Measurements from ENCODE around the gene EPC1.

EPC1 gene

GRCh38 chr10:32338262-32338661 is 8.7 kb downstream of the EPC1 start:
- no peak overlapping the region for H3K9ac ChIP-seq (ENCODE audit: low read depth in 1 of 2, low read length in 2 of 2)
- no peaks in the 10 kb centered on the region for H3K9me3 ChIP-seq (ENCODE audit: control insufficient read depth in 2 of 2, low read length in 2 of 2)
- peaks cover 0 to 2% of the 10 kb centered on the region in 2 donors for H3K36me3 ChIP-seq (ENCODE audit: control insufficient read depth in 2 of 2, insufficient read depth in 2 of 2, low read length in 2 of 2)
- H3K27me3 ChIP-seq (ENCODE audit: control insufficient read depth in 2 of 2, insufficient read depth in 2 of 2, low read length in 2 of 2), result no peaks in the 10 kb centered on the region
- H3K27ac ChIP-seq (ENCODE audit: low read depth in 2 of 2, low read length in 2 of 2), result no peak overlapping the region
- H3K4me1 ChIP-seq (ENCODE audit: control insufficient read depth in 2 of 2, insufficient read depth in 2 of 2, low read length in 2 of 2), result peaks cover 21 to 26% of the 10 kb centered on the region in 2 donors
- no peak overlapping the region for H3K4me3 ChIP-seq (ENCODE audit: low read length in 2 of 2)

GRCh38 chr10:32337350-32337749 is 9.6 kb downstream of the EPC1 start:
- Histone ChIP-seq H3K27me3 (ENCODE audit: control insufficient read depth in 2 of 2, insufficient read depth in 2 of 2, low read length in 2 of 2) (no peaks in the 10 kb centered on the region), H3K4me1 (ENCODE audit: control insufficient read depth in 2 of 2, insufficient read depth in 2 of 2, low read length in 2 of 2) (peaks cover 25 to 29% of the 10 kb centered on the region in 2 donors), H3K27ac (ENCODE audit: low read depth in 2 of 2, low read length in 2 of 2) (no peak overlapping the region), H3K36me3 (ENCODE audit: control insufficient read depth in 2 of 2, insufficient read depth in 2 of 2, low read length in 2 of 2) (peaks cover 0 to 2% of the 10 kb centered on the region in 2 donors), H3K9me3 (ENCODE audit: control insufficient read depth in 2 of 2, low read length in 2 of 2) (no peaks in the 10 kb centered on the region), H3K4me3 (ENCODE audit: low read length in 2 of 2) (no peak overlapping the region), H3K9ac (ENCODE audit: low read depth in 1 of 2, low read length in 2 of 2) (no peak overlapping the region)

GRCh38 chr10:32333849-32334248 is 13.1 kb downstream of the EPC1 start:
- H3K27me3 ChIP-seq (ENCODE audit: control insufficient read depth in 2 of 2, insufficient read depth in 2 of 2, low read length in 2 of 2), result no peaks in the 10 kb centered on the region
- no peak overlapping the region for H3K4me3 ChIP-seq (ENCODE audit: low read length in 2 of 2)
- H3K9ac ChIP-seq (ENCODE audit: low read depth in 1 of 2, low read length in 2 of 2), result no peak overlapping the region
- no peaks in the 10 kb centered on the region for H3K9me3 ChIP-seq (ENCODE audit: control insufficient read depth in 2 of 2, low read length in 2 of 2)
- no peaks in the 10 kb centered on the region for H3K36me3 ChIP-seq (ENCODE audit: control insufficient read depth in 2 of 2, insufficient read depth in 2 of 2, low read length in 2 of 2)
- H3K27ac ChIP-seq (ENCODE audit: low read depth in 2 of 2, low read length in 2 of 2), result no peak overlapping the region
- peaks cover 37 to 46% of the 10 kb centered on the region in 2 donors for H3K4me1 ChIP-seq (ENCODE audit: control insufficient read depth in 2 of 2, insufficient read depth in 2 of 2, low read length in 2 of 2)

- Histone ChIP-seq H3K27ac (ENCODE audit: low read depth in 2 of 2, low read length in 2 of 2) (peak overlapping the region; percentile 8 to 45), H3K9ac (ENCODE audit: low read depth in 1 of 2, low read length in 2 of 2) (no peak overlapping the region), H3K27me3 (ENCODE audit: control insufficient read depth in 2 of 2, insufficient read depth in 2 of 2, low read length in 2 of 2) (no peaks in the 10 kb centered on the region), H3K9me3 (ENCODE audit: control insufficient read depth in 2 of 2, low read length in 2 of 2) (no peaks in the 10 kb centered on the region), H3K36me3 (ENCODE audit: control insufficient read depth in 2 of 2, insufficient read depth in 2 of 2, low read length in 2 of 2) (no peaks in the 10 kb centered on the region), H3K4me1 (ENCODE audit: control insufficient read depth in 2 of 2, insufficient read depth in 2 of 2, low read length in 2 of 2) (peaks cover 41% of the 10 kb centered on the region in 2 donors), H3K4me3 (ENCODE audit: low read length in 2 of 2) (peak overlapping the region in 1 of 2 donors; percentile 20)
Observed at GRCh38 chr10:32332299-32332750, 14.6 kb downstream of the EPC1 start.

- Histone ChIP-seq H3K27me3 (ENCODE audit: control insufficient read depth in 2 of 2, insufficient read depth in 2 of 2, low read length in 2 of 2) (no peaks in the 10 kb centered on the region), H3K36me3 (ENCODE audit: control insufficient read depth in 2 of 2, insufficient read depth in 2 of 2, low read length in 2 of 2) (no peaks in the 10 kb centered on the region), H3K27ac (ENCODE audit: low read depth in 2 of 2, low read length in 2 of 2) (no peak overlapping the region), H3K9me3 (ENCODE audit: control insufficient read depth in 2 of 2, low read length in 2 of 2) (no peaks in the 10 kb centered on the region), H3K4me1 (ENCODE audit: control insufficient read depth in 2 of 2, insufficient read depth in 2 of 2, low read length in 2 of 2) (peaks cover 39 to 44% of the 10 kb centered on the region in 2 donors), H3K9ac (ENCODE audit: low read depth in 1 of 2, low read length in 2 of 2) (no peak overlapping the region), H3K4me3 (ENCODE audit: low read length in 2 of 2) (no peak overlapping the region)
Observed at GRCh38 chr10:32331606-32332005, 15.4 kb downstream of the EPC1 start.

- H3K27ac ChIP-seq (ENCODE audit: low read depth in 2 of 2, low read length in 2 of 2), result no peak overlapping the region
- no peak overlapping the region for H3K4me3 ChIP-seq (ENCODE audit: low read length in 2 of 2)
- H3K9ac ChIP-seq (ENCODE audit: low read depth in 1 of 2, low read length in 2 of 2), result no peak overlapping the region
- no peaks in the 10 kb centered on the region for H3K27me3 ChIP-seq (ENCODE audit: control insufficient read depth in 2 of 2, insufficient read depth in 2 of 2, low read length in 2 of 2)
- no peaks in the 10 kb centered on the region for H3K9me3 ChIP-seq (ENCODE audit: control insufficient read depth in 2 of 2, low read length in 2 of 2)
- no peaks in the 10 kb centered on the region for H3K36me3 ChIP-seq (ENCODE audit: control insufficient read depth in 2 of 2, insufficient read depth in 2 of 2, low read length in 2 of 2)
- peaks cover 36 to 46% of the 10 kb centered on the region in 2 donors for H3K4me1 ChIP-seq (ENCODE audit: control insufficient read depth in 2 of 2, insufficient read depth in 2 of 2, low read length in 2 of 2)
Observed at GRCh38 chr10:32330214-32330613, 16.7 kb downstream of the EPC1 start.

- Histone ChIP-seq H3K9me3 (ENCODE audit: control insufficient read depth in 2 of 2, low read length in 2 of 2) (no peaks in the 10 kb centered on the region), H3K9ac (ENCODE audit: low read depth in 1 of 2, low read length in 2 of 2) (no peak overlapping the region), H3K27me3 (ENCODE audit: control insufficient read depth in 2 of 2, insufficient read depth in 2 of 2, low read length in 2 of 2) (no peaks in the 10 kb centered on the region), H3K4me1 (ENCODE audit: control insufficient read depth in 2 of 2, insufficient read depth in 2 of 2, low read length in 2 of 2) (peaks cover 36 to 40% of the 10 kb centered on the region in 2 donors), H3K27ac (ENCODE audit: low read depth in 2 of 2, low read length in 2 of 2) (no peak overlapping the region), H3K4me3 (ENCODE audit: low read length in 2 of 2) (no peak overlapping the region), H3K36me3 (ENCODE audit: control insufficient read depth in 2 of 2, insufficient read depth in 2 of 2, low read length in 2 of 2) (no peaks in the 10 kb centered on the region)
Observed at GRCh38 chr10:32329061-32329460, 17.9 kb downstream of the EPC1 start.

- Histone ChIP-seq H3K4me1 (ENCODE audit: control insufficient read depth in 2 of 2, insufficient read depth in 2 of 2, low read length in 2 of 2) (peaks cover 32 to 38% of the 10 kb centered on the region in 2 donors), H3K9ac (ENCODE audit: low read depth in 1 of 2, low read length in 2 of 2) (no peak overlapping the region)
Observed at GRCh38 chr10:32328499-32328898, 18.5 kb downstream of the EPC1 start.

GRCh38 chr10:32327364-32327691 is 19.6 kb downstream of the EPC1 start:
- Histone ChIP-seq H3K9me3 (ENCODE audit: control insufficient read depth in 2 of 2, low read length in 2 of 2) (no peaks in the 10 kb centered on the region), H3K9ac (ENCODE audit: low read depth in 1 of 2, low read length in 2 of 2) (no peak overlapping the region), H3K4me1 (ENCODE audit: control insufficient read depth in 2 of 2, insufficient read depth in 2 of 2, low read length in 2 of 2) (peaks cover 24 to 29% of the 10 kb centered on the region in 2 donors), H3K27ac (ENCODE audit: low read depth in 2 of 2, low read length in 2 of 2) (no peak overlapping the region), H3K4me3 (ENCODE audit: low read length in 2 of 2) (no peak overlapping the region), H3K36me3 (ENCODE audit: control insufficient read depth in 2 of 2, insufficient read depth in 2 of 2, low read length in 2 of 2) (no peaks in the 10 kb centered on the region), H3K27me3 (ENCODE audit: control insufficient read depth in 2 of 2, insufficient read depth in 2 of 2, low read length in 2 of 2) (no peaks in the 10 kb centered on the region)

More at GRCh38 chr10:32328499-32328898, 18.5 kb downstream of the EPC1 start:
- Histone ChIP-seq H3K36me3 (ENCODE audit: control insufficient read depth in 2 of 2, insufficient read depth in 2 of 2, low read length in 2 of 2) (no peaks in the 10 kb centered on the region), H3K4me3 (ENCODE audit: low read length in 2 of 2) (no peak overlapping the region), H3K9me3 (ENCODE audit: control insufficient read depth in 2 of 2, low read length in 2 of 2) (no peaks in the 10 kb centered on the region), H3K27ac (ENCODE audit: low read depth in 2 of 2, low read length in 2 of 2) (no peak overlapping the region), H3K27me3 (ENCODE audit: control insufficient read depth in 2 of 2, insufficient read depth in 2 of 2, low read length in 2 of 2) (no peaks in the 10 kb centered on the region)

GRCh38 chr10:32326680-32327363 is 20.1 kb downstream of the EPC1 start:
- H3K9me3 ChIP-seq (ENCODE audit: control insufficient read depth in 2 of 2, low read length in 2 of 2), result no peaks in the 10 kb centered on the region
- H3K9ac ChIP-seq (ENCODE audit: low read depth in 1 of 2, low read length in 2 of 2), result no peak overlapping the region
- H3K27me3 ChIP-seq (ENCODE audit: control insufficient read depth in 2 of 2, insufficient read depth in 2 of 2, low read length in 2 of 2), result no peaks in the 10 kb centered on the region
- H3K4me1 ChIP-seq (ENCODE audit: control insufficient read depth in 2 of 2, insufficient read depth in 2 of 2, low read length in 2 of 2), result peaks cover 21 to 23% of the 10 kb centered on the region in 2 donors
- no peak overlapping the region for H3K4me3 ChIP-seq (ENCODE audit: low read length in 2 of 2)
- H3K36me3 ChIP-seq (ENCODE audit: control insufficient read depth in 2 of 2, insufficient read depth in 2 of 2, low read length in 2 of 2), result peaks cover 0 to under 1% of the 10 kb centered on the region in 2 donors
- no peak overlapping the region for H3K27ac ChIP-seq (ENCODE audit: low read depth in 2 of 2, low read length in 2 of 2)

Data from mucosa of rectum (tissue), 2 donors.